NCI-H1105 treated with DMSO at 0.1 percent for 48 hours (cell line): ENCODE measurements around the gene KRT222.

Source experiments
- DNase-seq: peaks from one replicate; lab custom pipeline; 2025; lab: John Stamatoyannopoulos, UW

KRT222 gene

GRCh38 chr17:40615068-40615840, 49.7 kb downstream of the KRT222 start:
- DNase-seq: peak; percentile 14

GRCh38 chr17:40614431-40615067, 50.4 kb downstream of the KRT222 start:
- no peak for DNase-seq

- DNase-seq: no peak
Observed at GRCh38 chr17:40613467-40614154, 51.4 kb downstream of the KRT222 start.

- no peak for DNase-seq
Observed at GRCh38 chr17:40612599-40613244, 52.3 kb downstream of the KRT222 start.

- DNase-seq: no peak
Observed at GRCh38 chr17:40611840-40612474, 53.0 kb downstream of the KRT222 start.

GRCh38 chr17:40610359-40610758, 54.6 kb downstream of the KRT222 start:
- no peak for DNase-seq

GRCh38 chr17:40608061-40608581, 56.9 kb downstream of the KRT222 start:
- DNase-seq: no peak

GRCh38 chr17:40607641-40608040, 57.3 kb downstream of the KRT222 start:
- no peak for DNase-seq

- no peak for DNase-seq
Observed at GRCh38 chr17:40606548-40607353, 58.2 kb downstream of the KRT222 start.

GRCh38 chr17:40605306-40605705, 59.7 kb downstream of the KRT222 start:
- no peak for DNase-seq
